Testis (tissue), 3 donors: Measurements from ENCODE around the gene ITGB8. TPM values are rescaled to one million over a fixed set of nuclear protein-coding genes. Genes with fewer than 3 reads are reported as not detected.

Experiments
- DNase-seq: peaks from one replicate; pipeline ENCODE4 v3.0.0-alpha.2; 2019
- H3K27ac ChIP-seq, 2 donors: fragments of 200-600 bp; sonication (generic); one replicate each; pipeline ENCODE4 v1.5.1; 2019
- H3K27me3 ChIP-seq: fragments of 200-600 bp; sonication (generic); one replicate; pipeline ENCODE4 v1.5.1; 2019
- H3K36me3 ChIP-seq: fragments of 200-600 bp; sonication (generic); one replicate; pipeline ENCODE4 v1.5.1; 2017; ENCODE audit warnings: low read depth; ENCODE audit errors: missing control alignments
- H3K4me1 ChIP-seq: fragments of 200-600 bp; sonication (generic); one replicate; pipeline ENCODE4 v1.5.1; 2019
- H3K4me3 ChIP-seq, 2 donors: fragments of 200-600 bp; sonication (generic); one replicate each; pipeline ENCODE4 v1.5.1; 2017 to 2019
- H3K9me3 ChIP-seq: fragments of 200-600 bp; sonication (generic); one replicate; pipeline ENCODE4 v1.5.1; 2017
- POLR2A ChIP-seq: fragments of 450-650 bp; IDR thresholded peaks from one replicate; pipeline ENCODE4 v1.6.1; 2017; ENCODE audit warnings: antibody characterized with exemption, mild to moderate bottlenecking, moderate library complexity
- WGBS, 2 donors: methylation state at CpG; one replicate each; pipeline ENCODE4 v1.1.5; 2018; 5-methylcytosine and 5-hydroxymethylcytosine counted together
- intact Hi-C: fragments of 100-400 bp; cut with DNase I; formaldehyde crosslinking; loops from one replicate; pipeline ENCODE4 v1.15.1; 2023; ENCODE audit warnings: low total_unique reads
- polyA plus RNA-seq: library from polyadenylated mRNA; stranded (reverse); fragments of 350-450 nt; fragmentation: Illumina TruSeq; extraction: RNeasy Lipid Tissue Mini Kit (QIAGEN cat#74804); gene quantifications from one replicate; pipeline ENCODE4 v1.2.3, GENCODE V29; 2014; ENCODE audit warnings: low read depth, low replicate concordance; ENCODE audit not compliant: insufficient read depth
- total RNA-seq, 2 donors: library from RNA; depleted of rRNA; stranded (reverse); fragments of >200 nt; gene quantifications; one replicate each; pipeline ENCODE4 v1.2.3, GENCODE V29; 2016
- TF ChIP-seq, protein P1 (sequence below), 3 experiments: fragments of 450-650 bp in 2 of 3; fragments of 200-600 bp in 1 of 3; sonication (generic) in 1 of 3; IDR thresholded peaks; one replicate each; pipeline ENCODE4 v1.5.1; 2016 to 2019; ENCODE audit warnings: antibody characterized with exemption in 3 of 3, mild to moderate bottlenecking in 2 of 3, moderate library complexity in 1 of 3

The ITGB8 gene
- total and polyA plus RNA-seq, 3 donors from 2014 or later, result 9.5 to 111 (median 104) TPM

GRCh38 chr7:20401861-20402746 lies 71.4 kb downstream of the ITGB8 start:
- H3K27ac ChIP-seq, result peak overlapping the region in 1 of 2 donors; percentile 48
- no peaks in the 10 kb centered on the region for H3K9me3 ChIP-seq
- WGBS, 2 donors, result 45 to 49% methylated on average over 3 of the region's 3 CpGs
- intact Hi-C loops, result no loop called here
- no peaks in the 10 kb centered on the region for H3K27me3 ChIP-seq
- DNase-seq, result no peak
- H3K36me3 ChIP-seq, result no peaks in the 10 kb centered on the region
- no peak overlapping the region for H3K4me3 ChIP-seq
- TF ChIP-seq POLR2A, result no peak
- TF ChIP-seq, protein P1, sequence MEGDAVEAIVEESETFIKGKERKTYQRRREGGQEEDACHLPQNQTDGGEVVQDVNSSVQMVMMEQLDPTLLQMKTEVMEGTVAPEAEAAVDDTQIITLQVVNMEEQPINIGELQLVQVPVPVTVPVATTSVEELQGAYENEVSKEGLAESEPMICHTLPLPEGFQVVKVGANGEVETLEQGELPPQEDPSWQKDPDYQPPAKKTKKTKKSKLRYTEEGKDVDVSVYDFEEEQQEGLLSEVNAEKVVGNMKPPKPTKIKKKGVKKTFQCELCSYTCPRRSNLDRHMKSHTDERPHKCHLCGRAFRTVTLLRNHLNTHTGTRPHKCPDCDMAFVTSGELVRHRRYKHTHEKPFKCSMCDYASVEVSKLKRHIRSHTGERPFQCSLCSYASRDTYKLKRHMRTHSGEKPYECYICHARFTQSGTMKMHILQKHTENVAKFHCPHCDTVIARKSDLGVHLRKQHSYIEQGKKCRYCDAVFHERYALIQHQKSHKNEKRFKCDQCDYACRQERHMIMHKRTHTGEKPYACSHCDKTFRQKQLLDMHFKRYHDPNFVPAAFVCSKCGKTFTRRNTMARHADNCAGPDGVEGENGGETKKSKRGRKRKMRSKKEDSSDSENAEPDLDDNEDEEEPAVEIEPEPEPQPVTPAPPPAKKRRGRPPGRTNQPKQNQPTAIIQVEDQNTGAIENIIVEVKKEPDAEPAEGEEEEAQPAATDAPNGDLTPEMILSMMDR (IDR thresholded peaks at IDR 0.05), result no peak
- peaks cover 12% of the 10 kb centered on the region for H3K4me1 ChIP-seq

- Histone ChIP-seq H3K27ac (peak overlapping the region in 1 of 2 donors; percentile 48), H3K36me3 (no peaks in the 10 kb centered on the region), H3K4me3 (no peak overlapping the region), H3K4me1 (peaks cover 19% of the 10 kb centered on the region), H3K9me3 (no peaks in the 10 kb centered on the region), H3K27me3 (no peaks in the 10 kb centered on the region)
- TF ChIP-seq POLR2A, result no peak
- TF ChIP-seq, protein P1 (IDR thresholded peaks at IDR 0.05), result peak; percentile 5 to 51 (median 11)
- no peak for DNase-seq
- intact Hi-C loops, result no loop called here
- 53 to 57% methylated on average over 4 of the region's 4 CpGs for WGBS, 2 donors
Observed at GRCh38 chr7:20402747-20403230, 72.1 kb downstream of the ITGB8 start.

DNA sequence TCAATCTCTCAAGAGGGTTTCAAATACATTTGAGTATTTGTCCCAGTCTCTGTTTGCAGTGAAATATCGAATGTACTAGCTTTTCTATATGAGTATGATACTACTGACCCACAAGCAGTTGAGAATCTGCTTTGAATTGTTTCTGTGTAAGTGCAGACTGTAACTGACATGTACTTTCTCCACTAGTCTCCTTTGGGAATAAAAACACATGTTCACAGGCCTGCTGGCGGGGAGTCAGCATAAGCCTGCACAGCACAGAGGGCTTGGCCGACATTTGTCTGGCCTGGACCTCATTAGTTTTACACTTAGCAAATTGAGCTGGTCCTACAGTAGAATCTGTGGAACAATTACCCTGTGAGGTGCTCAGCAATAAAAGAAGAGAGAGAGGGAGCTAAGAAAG lies 72.6 kb downstream of the ITGB8 start:
- peak; percentile 78 for DNase-seq
- intact Hi-C loops, result no loop called here

GRCh38 chr7:20404320-20404719 lies 73.6 kb downstream of the ITGB8 start:
- TF ChIP-seq, protein P1 (IDR thresholded peaks at IDR 0.05), result no peak
- TF ChIP-seq POLR2A, result no peak
- intact Hi-C loops, result no loop called here
- Histone ChIP-seq H3K4me1 (peaks cover 25% of the 10 kb centered on the region), H3K27me3 (no peaks in the 10 kb centered on the region), H3K27ac (no peak overlapping the region), H3K9me3 (no peaks in the 10 kb centered on the region), H3K4me3 (no peak overlapping the region), H3K36me3 (no peaks in the 10 kb centered on the region)
- no peak for DNase-seq
- 92 to 95% methylated on average over 6 of the region's 6 CpGs for WGBS, 2 donors

More for the DNA sequence above, 72.6 kb downstream of the ITGB8 start:
- Histone ChIP-seq H3K27me3 (no peaks in the 10 kb centered on the region), H3K9me3 (no peaks in the 10 kb centered on the region), H3K4me1 (peaks cover 24% of the 10 kb centered on the region), H3K36me3 (no peaks in the 10 kb centered on the region), H3K27ac (no peak overlapping the region), H3K4me3 (no peak overlapping the region)
- WGBS, 2 donors, result 47 to 53% methylated on average over 3 of the region's 3 CpGs
- TF ChIP-seq, protein P1 (IDR thresholded peaks at IDR 0.05), result no peak
- no peak for TF ChIP-seq POLR2A
